ENCODE measurements around the gene PCED1A. TPM values are rescaled to one million over a fixed set of nuclear protein-coding genes. Genes with fewer than 3 reads are reported as not detected.

The PCED1A gene
- total and polyA plus RNA-seq, 2 of the 13 experiments (the other 11 are each of a cell fraction or from before 2014, with no cell fraction given) = 40.1 to 84.2 TPM

DNA sequence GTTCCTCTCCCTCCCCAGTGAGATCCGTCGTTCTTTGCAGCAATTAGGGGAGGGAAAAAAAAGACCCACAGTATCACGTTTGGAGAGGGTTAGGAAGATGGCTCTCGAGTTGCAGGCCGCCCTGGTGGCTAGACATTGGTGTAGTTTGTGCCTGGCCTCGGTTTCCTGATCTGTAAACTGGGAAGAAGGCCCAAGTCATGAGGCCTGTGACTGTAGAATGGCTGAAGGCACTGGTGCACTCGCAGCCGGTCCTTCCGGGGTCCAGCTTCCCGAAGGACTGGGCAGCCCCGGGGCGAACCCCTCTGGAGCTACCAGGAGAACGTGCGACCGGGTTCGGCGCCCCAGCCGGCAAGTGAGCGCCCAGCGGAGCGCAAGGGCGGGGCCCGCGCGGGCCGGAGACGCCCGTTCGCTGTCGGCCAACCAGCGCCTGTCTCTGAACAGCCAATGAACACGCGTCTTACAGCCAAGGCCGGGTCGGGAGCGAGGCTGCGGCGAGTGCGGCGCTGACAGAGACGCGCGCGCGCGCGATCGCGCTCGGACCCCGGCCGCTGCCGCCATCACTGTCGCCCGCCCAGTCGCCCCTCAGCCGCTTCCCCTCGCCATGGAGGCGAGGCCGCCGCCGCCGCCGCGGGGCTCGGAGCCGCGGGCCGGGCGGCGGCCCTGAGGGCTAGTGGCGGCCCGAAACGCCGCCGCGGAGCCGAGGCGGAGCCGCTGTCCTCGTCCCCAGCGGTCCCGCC is 32.7 kb upstream of the PCED1A start, which contains the start of gene PTPRA (continued):
- TF ChIP-seq, protein P1, sequence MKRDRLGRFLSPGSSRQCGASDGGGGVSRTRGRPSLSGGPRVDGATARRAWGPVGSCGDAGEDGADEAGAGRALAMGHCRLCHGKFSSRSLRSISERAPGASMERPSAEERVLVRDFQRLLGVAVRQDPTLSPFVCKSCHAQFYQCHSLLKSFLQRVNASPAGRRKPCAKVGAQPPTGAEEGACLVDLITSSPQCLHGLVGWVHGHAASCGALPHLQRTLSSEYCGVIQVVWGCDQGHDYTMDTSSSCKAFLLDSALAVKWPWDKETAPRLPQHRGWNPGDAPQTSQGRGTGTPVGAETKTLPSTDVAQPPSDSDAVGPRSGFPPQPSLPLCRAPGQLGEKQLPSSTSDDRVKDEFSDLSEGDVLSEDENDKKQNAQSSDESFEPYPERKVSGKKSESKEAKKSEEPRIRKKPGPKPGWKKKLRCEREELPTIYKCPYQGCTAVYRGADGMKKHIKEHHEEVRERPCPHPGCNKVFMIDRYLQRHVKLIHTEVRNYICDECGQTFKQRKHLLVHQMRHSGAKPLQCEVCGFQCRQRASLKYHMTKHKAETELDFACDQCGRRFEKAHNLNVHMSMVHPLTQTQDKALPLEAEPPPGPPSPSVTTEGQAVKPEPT (CRISPR knock-in tag; IDR thresholded peaks at IDR 0.05; ENCODE audit: low read depth) = 0 out of 2 replicates have a peak, but pooled peaks have one; percentile 13
- TF ChIP-seq ZNF556 (CRISPR knock-in tag; IDR thresholded peaks at IDR 0.05; ENCODE audit: borderline replicate concordance) (peak; percentile 97), KLF9 (CRISPR knock-in tag; IDR thresholded peaks at IDR 0.05; ENCODE audit: low read depth) (no peak), KLF12 (CRISPR knock-in tag; IDR thresholded peaks at IDR 0.05; ENCODE audit: borderline replicate concordance) (peak; percentile 62; the same call in 1 of the 2 replicates), YEATS2 (CRISPR knock-in tag; IDR thresholded peaks at IDR 0.05; ENCODE audit: borderline replicate concordance) (peak; percentile 70; the same call in 1 of the 2 replicates), POLR2AphosphoS2 (IDR thresholded peaks at IDR 0.05; ENCODE audit: low read depth, low read length) (no peak), ZNF557 (CRISPR knock-in tag; IDR thresholded peaks at IDR 0.05) (no peak), HOXA5 (CRISPR knock-in tag; IDR thresholded peaks at IDR 0.05) (peak; percentile 20; the same call in 1 of the 2 replicates), ZNF614 (CRISPR knock-in tag; IDR thresholded peaks at IDR 0.05; ENCODE audit: borderline replicate concordance) (peak; percentile 72; the same call in 1 of the 2 replicates), DNMT1 (CRISPR knock-in tag; IDR thresholded peaks at IDR 0.05) (peak; percentile 81), CERS6 (CRISPR knock-in tag; IDR thresholded peaks at IDR 0.05) (no peak), PBX2 (CRISPR knock-in tag; IDR thresholded peaks at IDR 0.05) (no peak), TGIF2 (CRISPR knock-in tag; IDR thresholded peaks at IDR 0.05) (peak; percentile 89), CC2D1A (CRISPR knock-in tag; IDR thresholded peaks at IDR 0.05) (no peak), AGO1 (IDR thresholded peaks at IDR 0.05; ENCODE audit: low read depth, low read length, poor library complexity, severe bottlenecking) (no peak), ZNF562 (CRISPR knock-in tag; IDR thresholded peaks at IDR 0.05; ENCODE audit: borderline replicate concordance) (no peak), ZNF749 (CRISPR knock-in tag; IDR thresholded peaks at IDR 0.05; ENCODE audit: borderline replicate concordance) (peak; percentile 80)
- TF ChIP-seq, protein P2, sequence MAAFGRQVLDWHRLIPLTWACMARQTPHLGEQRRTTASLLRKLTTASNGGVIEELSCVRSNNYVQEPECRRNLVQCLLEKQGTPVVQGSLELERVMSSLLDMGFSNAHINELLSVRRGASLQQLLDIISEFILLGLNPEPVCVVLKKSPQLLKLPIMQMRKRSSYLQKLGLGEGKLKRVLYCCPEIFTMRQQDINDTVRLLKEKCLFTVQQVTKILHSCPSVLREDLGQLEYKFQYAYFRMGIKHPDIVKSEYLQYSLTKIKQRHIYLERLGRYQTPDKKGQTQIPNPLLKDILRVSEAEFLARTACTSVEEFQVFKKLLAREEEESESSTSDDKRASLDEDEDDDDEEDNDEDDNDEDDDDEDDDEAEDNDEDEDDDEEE (CRISPR knock-in tag; IDR thresholded peaks at IDR 0.05) = no peak; the same call in 1 of the 2 replicates
- TF ChIP-seq, protein P3, sequence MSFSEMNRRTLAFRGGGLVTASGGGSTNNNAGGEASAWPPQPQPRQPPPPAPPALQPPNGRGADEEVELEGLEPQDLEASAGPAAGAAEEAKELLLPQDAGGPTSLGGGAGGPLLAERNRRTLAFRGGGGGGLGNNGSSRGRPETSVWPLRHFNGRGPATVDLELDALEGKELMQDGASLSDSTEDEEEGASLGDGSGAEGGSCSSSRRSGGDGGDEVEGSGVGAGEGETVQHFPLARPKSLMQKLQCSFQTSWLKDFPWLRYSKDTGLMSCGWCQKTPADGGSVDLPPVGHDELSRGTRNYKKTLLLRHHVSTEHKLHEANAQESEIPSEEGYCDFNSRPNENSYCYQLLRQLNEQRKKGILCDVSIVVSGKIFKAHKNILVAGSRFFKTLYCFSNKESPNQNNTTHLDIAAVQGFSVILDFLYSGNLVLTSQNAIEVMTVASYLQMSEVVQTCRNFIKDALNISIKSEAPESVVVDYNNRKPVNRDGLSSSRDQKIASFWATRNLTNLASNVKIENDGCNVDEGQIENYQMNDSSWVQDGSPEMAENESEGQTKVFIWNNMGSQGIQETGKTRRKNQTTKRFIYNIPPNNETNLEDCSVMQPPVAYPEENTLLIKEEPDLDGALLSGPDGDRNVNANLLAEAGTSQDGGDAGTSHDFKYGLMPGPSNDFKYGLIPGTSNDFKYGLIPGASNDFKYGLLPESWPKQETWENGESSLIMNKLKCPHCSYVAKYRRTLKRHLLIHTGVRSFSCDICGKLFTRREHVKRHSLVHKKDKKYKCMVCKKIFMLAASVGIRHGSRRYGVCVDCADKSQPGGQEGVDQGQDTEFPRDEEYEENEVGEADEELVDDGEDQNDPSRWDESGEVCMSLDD (CRISPR knock-in tag; IDR thresholded peaks at IDR 0.05; ENCODE audit: borderline replicate concordance) = peak; percentile 59; the same call in 1 of the 2 replicates
- TF ChIP-seq, protein P4, sequence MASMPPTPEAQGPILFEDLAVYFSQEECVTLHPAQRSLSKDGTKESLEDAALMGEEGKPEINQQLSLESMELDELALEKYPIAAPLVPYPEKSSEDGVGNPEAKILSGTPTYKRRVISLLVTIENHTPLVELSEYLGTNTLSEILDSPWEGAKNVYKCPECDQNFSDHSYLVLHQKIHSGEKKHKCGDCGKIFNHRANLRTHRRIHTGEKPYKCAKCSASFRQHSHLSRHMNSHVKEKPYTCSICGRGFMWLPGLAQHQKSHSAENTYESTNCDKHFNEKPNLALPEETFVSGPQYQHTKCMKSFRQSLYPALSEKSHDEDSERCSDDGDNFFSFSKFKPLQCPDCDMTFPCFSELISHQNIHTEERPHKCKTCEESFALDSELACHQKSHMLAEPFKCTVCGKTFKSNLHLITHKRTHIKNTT (CRISPR knock-in tag; IDR thresholded peaks at IDR 0.05) = no peak

Data from HepG2 (cell line).